Upper lobe of left lung (tissue), 6 donors: Measurements from ENCODE around the gene MAVS. TPM values are rescaled to one million over a fixed set of nuclear protein-coding genes. Genes with fewer than 3 reads are reported as not detected.

Experiments
- ATAC-seq, 2 donors: fragments of 200-7000 bp; cut with Tn5 transposase; one replicate each; pipeline ENCODE4 v1.9.1; 2022; ENCODE audit warnings: mild to moderate bottlenecking in 2 of 2, moderate library complexity in 2 of 2; ENCODE audit not compliant: low FRiP score in 2 of 2
- DNase-seq, 2 donors: peaks; one replicate each; pipeline ENCODE4 v3.0.0-alpha.2; 2019 to 2020
- H3K27ac ChIP-seq, 4 donors: fragments of 200-600 bp; sonication (generic); one replicate each; pipeline ENCODE4 v1.5.1; 2016 to 2019
- H3K27me3 ChIP-seq, 4 donors: fragments of 200-600 bp; sonication (generic); one replicate each; pipeline ENCODE4 v1.5.1; 2017 to 2019
- H3K36me3 ChIP-seq, 4 donors: fragments of 200-600 bp; sonication (generic); one replicate each; pipeline ENCODE4 v1.5.1; 2016 to 2019
- H3K4me1 ChIP-seq, 4 donors: fragments of 200-600 bp; sonication (generic); one replicate each; pipeline ENCODE4 v1.5.1; 2018 to 2019
- H3K4me3 ChIP-seq, 4 donors: fragments of 200-600 bp; sonication (generic); one replicate each; pipeline ENCODE4 v1.5.1; 2017 to 2019; ENCODE audit warnings: mild to moderate bottlenecking in 2 of 4, moderate library complexity in 1 of 4
- H3K9me3 ChIP-seq, 4 donors: fragments of 200-600 bp; sonication (generic); one replicate each; pipeline ENCODE4 v1.5.1; 2018 to 2019
- EP300 ChIP-seq, 4 donors: sonication (generic); formaldehyde crosslinking; IDR thresholded peaks; one replicate each; pipeline ENCODE4 v1.5.1; 2017; ENCODE audit warnings: antibody characterized with exemption in 4 of 4, control low read depth in 2 of 4
- POLR2A ChIP-seq, 4 donors: fragments of 450-650 bp; IDR thresholded peaks; one replicate each; pipeline ENCODE4 v1.5.1; 2016 to 2017; ENCODE audit warnings: antibody characterized with exemption in 4 of 4, mild to moderate bottlenecking in 2 of 4
- POLR2AphosphoS5 ChIP-seq, 2 donors: sonication (generic); formaldehyde crosslinking; IDR thresholded peaks; one replicate each; pipeline ENCODE4 v1.5.1; 2017; ENCODE audit warnings: antibody characterized with exemption in 2 of 2
- WGBS, 2 donors: methylation state at CpG; one replicate each; pipeline ENCODE4 v1.1.5; 2017 to 2018; 5-methylcytosine and 5-hydroxymethylcytosine counted together
- small RNA-seq, 4 donors: library from RNA; depleted of rRNA; stranded (forward); fragments of <200 nt; gene quantifications; one replicate each; pipeline ENCODE3, GENCODE V24; 2016
- total RNA-seq, 6 donors: library from RNA; depleted of rRNA in 4 of 6; stranded (reverse); fragments of >200 nt in 4 of 6; gene quantifications; one replicate each; pipeline versions ENCODE4 v1.1.0 to v1.2.1, GENCODE V29; 2016 to 2021
- TF ChIP-seq, protein P1 (sequence below), 6 experiments: fragments of 450-650 bp in 4 of 6; fragments of 200-600 bp in 2 of 6; sonication (generic) in 2 of 6; IDR thresholded peaks; one replicate each; pipeline ENCODE4 v1.5.1; 2016 to 2019; ENCODE audit warnings: antibody characterized with exemption in 6 of 6
- donor health status: DM: no; HTN: no; CAD: no; lungs with moderate emphysema.
- donor health status: DM: no; HTN: yes; CAD: no; lungs with severe emphysema.

Gene MAVS
- total RNA-seq, 6 donors from 2014 or later, result 31.0 to 54.5 (median 39.9) TPM

GRCh38 chr20:3922983-3923339, 76.3 kb downstream of the MAVS start:
- WGBS, 2 donors, result 86 to 91% methylated on average over 4 of the region's 4 CpGs
- DNase-seq, result no peak
- peaks cover 0 to 70% (median 36%) of the 10 kb centered on the region in 4 donors for H3K36me3 ChIP-seq

GRCh38 chr20:3923818-3924217, 77.2 kb downstream of the MAVS start:
- Histone ChIP-seq H3K27me3 (no peaks in the 10 kb centered on the region), H3K27ac (no peak overlapping the region), H3K9me3 (no peaks in the 10 kb centered on the region), H3K36me3 (peaks cover 0 to 62% (median 34%) of the 10 kb centered on the region in 4 donors), H3K4me1 (peaks cover 24 to 45% (median 35%) of the 10 kb centered on the region in 4 donors), H3K4me3 (no peak overlapping the region)
- TF ChIP-seq POLR2A (IDR thresholded peaks at IDR 0.05), result no peak
- TF ChIP-seq, protein P1, sequence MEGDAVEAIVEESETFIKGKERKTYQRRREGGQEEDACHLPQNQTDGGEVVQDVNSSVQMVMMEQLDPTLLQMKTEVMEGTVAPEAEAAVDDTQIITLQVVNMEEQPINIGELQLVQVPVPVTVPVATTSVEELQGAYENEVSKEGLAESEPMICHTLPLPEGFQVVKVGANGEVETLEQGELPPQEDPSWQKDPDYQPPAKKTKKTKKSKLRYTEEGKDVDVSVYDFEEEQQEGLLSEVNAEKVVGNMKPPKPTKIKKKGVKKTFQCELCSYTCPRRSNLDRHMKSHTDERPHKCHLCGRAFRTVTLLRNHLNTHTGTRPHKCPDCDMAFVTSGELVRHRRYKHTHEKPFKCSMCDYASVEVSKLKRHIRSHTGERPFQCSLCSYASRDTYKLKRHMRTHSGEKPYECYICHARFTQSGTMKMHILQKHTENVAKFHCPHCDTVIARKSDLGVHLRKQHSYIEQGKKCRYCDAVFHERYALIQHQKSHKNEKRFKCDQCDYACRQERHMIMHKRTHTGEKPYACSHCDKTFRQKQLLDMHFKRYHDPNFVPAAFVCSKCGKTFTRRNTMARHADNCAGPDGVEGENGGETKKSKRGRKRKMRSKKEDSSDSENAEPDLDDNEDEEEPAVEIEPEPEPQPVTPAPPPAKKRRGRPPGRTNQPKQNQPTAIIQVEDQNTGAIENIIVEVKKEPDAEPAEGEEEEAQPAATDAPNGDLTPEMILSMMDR (IDR thresholded peaks at IDR 0.05), result no peak
- TF ChIP-seq POLR2AphosphoS5 (IDR thresholded peaks at IDR 0.05), result no peak
- no peak for TF ChIP-seq EP300 (IDR thresholded peaks at IDR 0.05)
- ATAC-seq (no peak), DNase-seq (no peak)
- 82 to 91% methylated on average over 2 of the region's 2 CpGs for WGBS, 2 donors

More at GRCh38 chr20:3922983-3923339, 76.3 kb downstream of the MAVS start:
- Histone ChIP-seq H3K4me1 (peaks cover 19 to 37% (median 28%) of the 10 kb centered on the region in 4 donors), H3K9me3 (no peaks in the 10 kb centered on the region), H3K4me3 (no peak overlapping the region), H3K27me3 (no peaks in the 10 kb centered on the region), H3K27ac (no peak overlapping the region)
- TF ChIP-seq, protein P1 (IDR thresholded peaks at IDR 0.05), result no peak
- no peak for ATAC-seq

DNA sequence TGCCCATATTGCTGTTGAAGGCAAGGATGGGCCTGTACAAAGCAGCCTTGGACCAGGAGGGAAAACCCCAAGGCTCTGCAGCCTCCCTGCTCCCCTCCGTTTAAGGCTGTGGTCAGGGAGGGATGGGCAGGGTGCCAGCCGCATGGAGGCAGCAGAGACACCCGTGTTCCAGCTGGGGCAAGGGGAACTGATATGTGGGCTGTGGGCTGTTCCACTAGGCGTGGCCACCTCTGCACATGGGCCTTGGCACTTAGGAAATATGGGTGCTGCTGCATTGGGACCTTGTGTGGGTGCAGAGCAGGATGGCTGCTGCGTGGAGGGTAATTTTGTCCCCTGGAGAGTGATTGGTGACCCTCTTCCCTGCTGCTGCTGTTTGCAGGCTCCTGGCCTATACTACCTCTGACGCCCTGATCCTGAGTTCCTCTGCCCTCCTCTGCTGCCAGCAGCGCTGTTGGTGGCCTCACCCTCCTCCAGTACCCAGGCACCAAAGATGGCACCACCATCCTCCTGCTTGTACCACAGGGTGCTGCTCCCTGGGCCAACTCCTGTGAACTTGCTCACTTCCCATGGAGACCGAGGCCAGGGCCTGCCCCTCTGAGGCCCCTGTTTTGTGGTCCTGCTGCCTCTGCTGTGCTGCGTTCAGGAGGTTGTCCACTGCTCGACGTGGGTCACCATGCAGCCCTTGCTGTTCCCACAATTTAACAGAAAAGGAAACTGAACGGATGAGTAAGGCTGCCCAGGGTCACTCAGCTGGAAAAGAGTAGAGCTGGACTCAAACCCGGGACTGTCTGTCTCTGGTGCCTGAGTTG, 77.9 kb downstream of the MAVS start:
- H3K27ac ChIP-seq, result peak overlapping the region in 1 of 4 donors; percentile 9
- DNase-seq (peak; percentile 54 to 62), ATAC-seq (peak; percentile 34 to 50)
- no peaks in the 10 kb centered on the region for H3K27me3 ChIP-seq
- H3K4me1 ChIP-seq, result peaks cover 29 to 49% (median 40%) of the 10 kb centered on the region in 4 donors
- WGBS, 2 donors, result 77 to 82% methylated on average over 7 to 13 of the region's 13 CpGs
- no peak for TF ChIP-seq EP300 (IDR thresholded peaks at IDR 0.05)
- TF ChIP-seq POLR2A (IDR thresholded peaks at IDR 0.05), result no peak
- TF ChIP-seq, protein P1 (IDR thresholded peaks at IDR 0.05), result peak in 1 of 6 experiments; percentile 17
- TF ChIP-seq POLR2AphosphoS5 (IDR thresholded peaks at IDR 0.05), result no peak
- H3K4me3 ChIP-seq, result no peak overlapping the region
- H3K36me3 ChIP-seq, result peaks cover 0 to 59% (median 33%) of the 10 kb centered on the region in 4 donors
- no peaks in the 10 kb centered on the region for H3K9me3 ChIP-seq

DNA sequence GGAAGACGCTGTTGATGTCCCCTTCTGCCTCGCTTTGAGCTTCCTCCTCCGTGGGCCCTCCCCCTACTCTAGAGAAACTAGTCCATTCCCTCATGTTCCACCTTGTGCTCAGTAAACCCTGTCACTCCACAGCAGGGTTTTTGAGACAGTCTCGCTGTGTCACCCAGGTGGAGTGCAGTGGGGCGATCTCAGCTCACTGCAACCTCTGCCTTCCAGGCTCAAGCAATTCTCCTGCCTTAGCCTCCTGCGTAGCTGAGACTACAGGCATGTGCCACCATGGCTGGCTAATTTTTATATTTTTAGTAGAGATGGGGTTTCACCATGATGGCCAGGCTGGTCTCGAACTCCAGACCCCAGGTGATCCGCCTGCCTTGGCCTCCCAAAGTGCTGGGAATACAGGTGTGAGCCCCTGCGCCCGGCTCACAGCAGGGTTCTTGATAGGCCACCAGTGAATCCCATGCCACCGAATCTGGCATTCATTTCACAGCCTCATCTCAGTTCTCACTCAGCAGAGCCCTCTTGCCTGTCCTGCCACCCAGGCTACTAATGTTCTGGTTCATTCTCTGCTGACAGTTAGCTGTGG, 78.6 kb downstream of the MAVS start:
- ATAC-seq, result peak in 1 of 2 donors; percentile 5
- Histone ChIP-seq H3K4me1 (peaks cover 33 to 52% (median 41%) of the 10 kb centered on the region in 4 donors), H3K4me3 (no peak overlapping the region), H3K27ac (peak overlapping the region in 2 of 4 donors; percentile 36 to 67), H3K36me3 (peaks cover 0 to 55% (median 32%) of the 10 kb centered on the region in 4 donors), H3K9me3 (no peaks in the 10 kb centered on the region), H3K27me3 (no peaks in the 10 kb centered on the region)
- 80 to 97% methylated on average over 10 of the region's 11 CpGs for WGBS, 2 donors
- no peak for DNase-seq
- TF ChIP-seq POLR2AphosphoS5 (IDR thresholded peaks at IDR 0.05) (no peak), EP300 (IDR thresholded peaks at IDR 0.05) (no peak), POLR2A (IDR thresholded peaks at IDR 0.05) (no peak)
- TF ChIP-seq, protein P1 (IDR thresholded peaks at IDR 0.05), result no peak

Small RNAs within 50 kb of the gene (small RNA-seq; reads per million reads assigned to genes)
- 0.86 to 2.2 (median 1.3) reads per million in 4 donors for gene MIR103A2

Other genes starting within 250 kb of the MAVS start
- not detected for gene GFRA4, start 183.4 kb upstream of the MAVS start, total RNA-seq
- 10 to 100 TPM in 3 of 6 donors, 1 to 10 TPM in 3; 2.3 to 26.2 (median 10.5) TPM for gene ADAM33, start 164.8 kb upstream of the MAVS start, total RNA-seq
- 10 to 100 TPM; 14.4 to 69.9 (median 60.7) TPM for gene SIGLEC1, start 134.2 kb upstream of the MAVS start, total RNA-seq
- gene HSPA12B, start 114.1 kb upstream of the MAVS start, total RNA-seq, result 10 to 100 TPM; 18.4 to 53.7 (median 21.5) TPM
- 10 to 100 TPM in 5 of 6 donors, 1 to 10 TPM in 1; 6.7 to 41.9 (median 39.1) TPM for gene ADISSP, start 79.1 kb upstream of the MAVS start, total RNA-seq
- 10 to 100 TPM in 1 of 6 donors, 1 to 10 TPM in 4, under 1 TPM in 1; 0.34 to 15.1 (median 5.4) TPM for gene SPEF1, start 65.4 kb upstream of the MAVS start, total RNA-seq
- gene CENPB, start 60.1 kb upstream of the MAVS start, total RNA-seq, result 100 to 1,000 TPM in 2 of 6 donors, 10 to 100 TPM in 4; 56.6 to 125 (median 89.7) TPM
- 100 to 1,000 TPM in 3 of 6 donors, 10 to 100 TPM in 3; 45.5 to 151 (median 99.1) TPM for gene CDC25B, start 50.5 kb upstream of the MAVS start, total RNA-seq
- gene AP5S1, start 26.3 kb upstream of the MAVS start, total RNA-seq, result 10 to 100 TPM in 5 of 6 donors, 1 to 10 TPM in 1; 9.4 to 20.8 (median 14.7) TPM
- 10 to 100 TPM; 34.3 to 58.7 (median 50.4) TPM for gene PANK2, start 42.6 kb downstream of the MAVS start, total RNA-seq
- 10 to 100 TPM; 12.0 to 28.8 (median 19.3) TPM for gene RNF24, start 168.7 kb downstream of the MAVS start, total RNA-seq